Tibial artery (tissue), 4 donors: ENCODE data around the gene RPIA.

Experiments used
- DNase-seq, 2 donors: peaks; one replicate each; pipeline ENCODE4 v3.0.0-alpha.2; 2019
- H3K27ac ChIP-seq, 2 donors: fragments of 200-600 bp; sonication (generic) in 1 of 2; 1 replicate in 1 of 2; 2 replicates in 1 of 2; pipeline ENCODE4 v1.5.1; 2018 to 2019; ENCODE audit warnings: mild to moderate bottlenecking in 1 of 2
- H3K27me3 ChIP-seq, 2 donors: fragments of 200-600 bp; sonication (generic) in 1 of 2; one replicate each; pipeline versions ENCODE4 v1.5.1 to v1.6.0; 2016 to 2019
- H3K36me3 ChIP-seq, 3 donors: fragments of 200-600 bp; sonication (generic) in 2 of 3; one replicate each; pipeline ENCODE4 v1.5.1; 2016 to 2019; ENCODE audit warnings: mild to moderate bottlenecking in 2 of 3
- H3K4me1 ChIP-seq, 4 donors: fragments of 200-600 bp; sonication (generic) in 2 of 4; 1 replicate in 3 of 4; 2 replicates in 1 of 4; pipeline ENCODE4 v1.5.1; 2016 to 2019
- H3K4me3 ChIP-seq, 2 donors: fragments of 200-600 bp; sonication (generic) in 1 of 2; 1 replicate in 1 of 2; 2 replicates in 1 of 2; pipeline ENCODE4 v1.5.1; 2018 to 2019; ENCODE audit warnings: mild to moderate bottlenecking in 2 of 2
- H3K9me3 ChIP-seq, 3 donors: fragments of 200-600 bp; sonication (generic) in 1 of 3; one replicate each; pipeline ENCODE4 v1.5.1; 2016 to 2019
- CTCF ChIP-seq, 2 experiments: fragments of 200-600 bp in 1 of 2; fragments of 450-650 bp in 1 of 2; IDR thresholded peaks; one replicate each; pipeline ENCODE4 v1.5.1; 2017 to 2019; ENCODE audit warnings: antibody characterized with exemption in 2 of 2, mild to moderate bottlenecking in 1 of 2, moderate library complexity in 1 of 2
- intact Hi-C: fragments of 100-400 bp; cut with DNase I; formaldehyde crosslinking; loops from one replicate; pipeline ENCODE4 v1.15.0; 2023; ENCODE audit warnings: low total_unique reads

Gene RPIA

GRCh38 chr2:88686320-88686719, 5.2 kb upstream of the RPIA start:
- H3K27ac ChIP-seq, result no peak overlapping the region
- no peaks in the 10 kb centered on the region for H3K27me3 ChIP-seq
- no peaks in the 10 kb centered on the region for H3K9me3 ChIP-seq
- H3K4me3 ChIP-seq, result no peak overlapping the region
- DNase-seq, result no peak
- intact Hi-C loops, result loop anchor here (5.0 kb wide), 1 partner anchor 94 kb away; no protein-coding TSS in a partner anchor
- H3K4me1 ChIP-seq, result peaks cover 0 to 11% (median 8%) of the 10 kb centered on the region in 4 donors
- TF ChIP-seq CTCF (IDR thresholded peaks at IDR 0.05), result no peak
- H3K36me3 ChIP-seq, result no peaks in the 10 kb centered on the region

GRCh38 chr2:88687384-88687783, 4.1 kb upstream of the RPIA start:
- DNase-seq, result no peak
- Histone ChIP-seq H3K9me3 (no peaks in the 10 kb centered on the region), H3K36me3 (no peaks in the 10 kb centered on the region), H3K4me1 (peaks cover 0 to 13% (median 12%) of the 10 kb centered on the region in 4 donors), H3K27ac (no peak overlapping the region), H3K27me3 (no peaks in the 10 kb centered on the region), H3K4me3 (no peak overlapping the region)
- TF ChIP-seq CTCF (IDR thresholded peaks at IDR 0.05), result no peak
- intact Hi-C loops, result loop anchor here (5.0 kb wide), 1 partner anchor 95 kb away; no protein-coding TSS in a partner anchor

GRCh38 chr2:88690591-88691338, 708 bp upstream of the RPIA start:
- no peak for TF ChIP-seq CTCF (IDR thresholded peaks at IDR 0.05)
- Histone ChIP-seq H3K27ac (peak overlapping the region; percentile 73 to 78), H3K27me3 (no peaks in the 10 kb centered on the region), H3K9me3 (no peaks in the 10 kb centered on the region), H3K36me3 (no peaks in the 10 kb centered on the region), H3K4me1 (peaks cover 0 to 28% (median 18%) of the 10 kb centered on the region in 4 donors), H3K4me3 (peak overlapping the region; percentile 80 to 98)
- intact Hi-C loops, result loop anchor here (2.0 kb wide), 1 partner anchor 64 kb away; the partner anchor contains the start of gene EIF2AK3
- DNase-seq, result peak in 1 of 2 donors; percentile 22

- no peaks in the 10 kb centered on the region for H3K27me3 ChIP-seq
- peaks cover 0 to 28% (median 18%) of the 10 kb centered on the region in 4 donors for H3K4me1 ChIP-seq
- peak overlapping the region; percentile 80 to 98 for H3K4me3 ChIP-seq
- DNase-seq, result peak in 1 of 2 donors; percentile 39
- H3K36me3 ChIP-seq, result no peaks in the 10 kb centered on the region
- peak overlapping the region; percentile 73 to 78 for H3K27ac ChIP-seq
- no peaks in the 10 kb centered on the region for H3K9me3 ChIP-seq
- no peak for TF ChIP-seq CTCF (IDR thresholded peaks at IDR 0.05)
- intact Hi-C loops, result no loop called here
Observed at GRCh38 chr2:88692187-88692586, 714 bp downstream of the RPIA start.

- H3K9me3 ChIP-seq, result no peaks in the 10 kb centered on the region
- H3K4me1 ChIP-seq, result peaks cover 0 to 28% (median 18%) of the 10 kb centered on the region in 4 donors
- no peak for TF ChIP-seq CTCF (IDR thresholded peaks at IDR 0.05)
- DNase-seq, result no peak
- intact Hi-C loops, result no loop called here
- H3K36me3 ChIP-seq, result peaks cover 0 to 5% (median 1%) of the 10 kb centered on the region in 3 donors
- H3K4me3 ChIP-seq, result no peak overlapping the region
- H3K27me3 ChIP-seq, result no peaks in the 10 kb centered on the region
- no peak overlapping the region for H3K27ac ChIP-seq
Observed at GRCh38 chr2:88693911-88694414, 2.5 kb downstream of the RPIA start.
